Activated naive CD4-positive, alpha-beta T cell (primary cell): ENCODE results near the gene MDN1.

Experiments
- DNase-seq, 4 experiments: peaks; one replicate each; lab custom pipeline; 2025; lab: John Stamatoyannopoulos, UW

MDN1 gene

GRCh38 chr6:89694428-89694827, 125.2 kb downstream of the MDN1 start:
- no peak for DNase-seq

- DNase-seq, result no peak
These were observed 126.4 kb downstream of the MDN1 start for GRCh38 chr6:89693207-89693606.

GRCh38 chr6:89692256-89692655, 127.3 kb downstream of the MDN1 start:
- DNase-seq, result no peak

- DNase-seq, result no peak
These were observed 128.7 kb downstream of the MDN1 start for GRCh38 chr6:89690944-89691324.

- no peak for DNase-seq
These were observed 129.9 kb downstream of the MDN1 start for GRCh38 chr6:89689732-89690131.

GRCh38 chr6:89688328-89688727, 131.3 kb downstream of the MDN1 start:
- no peak for DNase-seq

- no peak for DNase-seq
These were observed 134.3 kb downstream of the MDN1 start for GRCh38 chr6:89685311-89685710.

- DNase-seq, result no peak
These were observed 136.6 kb downstream of the MDN1 start for GRCh38 chr6:89682991-89683390.

GRCh38 chr6:89681983-89682564, 137.5 kb downstream of the MDN1 start:
- no peak for DNase-seq

GRCh38 chr6:89680551-89680950, 139.0 kb downstream of the MDN1 start:
- DNase-seq, result no peak

GRCh38 chr6:89680150-89680549, 139.4 kb downstream of the MDN1 start:
- DNase-seq, result no peak

GRCh38 chr6:89679215-89680120, 140.1 kb downstream of the MDN1 start:
- DNase-seq, result no peak

- DNase-seq, result no peak
These were observed 141.1 kb downstream of the MDN1 start for GRCh38 chr6:89678531-89678930.

GRCh38 chr6:89675949-89676748, 143.4 kb downstream of the MDN1 start:
- DNase-seq, result no peak

- DNase-seq, result no peak
These were observed 148.5 kb downstream of the MDN1 start for GRCh38 chr6:89670935-89671565.

GRCh38 chr6:89669002-89669401, 150.6 kb downstream of the MDN1 start:
- DNase-seq, result no peak

GRCh38 chr6:89667872-89668556, 151.6 kb downstream of the MDN1 start:
- no peak for DNase-seq

GRCh38 chr6:89662659-89663223, 156.9 kb downstream of the MDN1 start:
- no peak for DNase-seq

- DNase-seq, result no peak
These were observed 158.0 kb downstream of the MDN1 start for GRCh38 chr6:89661559-89661958.

- DNase-seq, result no peak
These were observed 158.6 kb downstream of the MDN1 start for GRCh38 chr6:89660981-89661380.

- DNase-seq, result no peak
These were observed 162.0 kb downstream of the MDN1 start for GRCh38 chr6:89657445-89658158.
